Type B pancreatic cell (in vitro differentiated cells): Measurements from ENCODE around the gene PRKCB. TPM values are rescaled to one million over a fixed set of nuclear protein-coding genes. Genes with fewer than 3 reads are reported as not detected.

Experiments
- DNase-seq: peaks from one replicate; pipeline ENCODE4 v3.0.0; 2021; ENCODE audit warnings: mixed read lengths; ENCODE audit not compliant: unreplicated experiment; ENCODE audit errors: extremely low spot score
- H3K27ac Mint-ChIP-seq: 2 replicates; pipeline ENCODE4 v1.8.0; 2021; ENCODE audit warnings: mild to moderate bottlenecking, mixed read lengths
- H3K27me3 Mint-ChIP-seq: 2 replicates; pipeline ENCODE4 v1.8.0; 2021; ENCODE audit warnings: mixed read lengths
- H3K36me3 Mint-ChIP-seq: 2 replicates; pipeline ENCODE4 v1.8.0; 2021; ENCODE audit warnings: mixed read lengths
- H3K4me1 Mint-ChIP-seq: one replicate; pipeline ENCODE4 v1.8.0; 2021; ENCODE audit warnings: mixed read lengths; ENCODE audit not compliant: unreplicated experiment
- H3K4me3 Mint-ChIP-seq: 2 replicates; pipeline ENCODE4 v1.8.0; 2021; ENCODE audit warnings: mild to moderate bottlenecking, mixed read lengths
- H3K9me3 Mint-ChIP-seq: 2 replicates; pipeline ENCODE4 v1.8.0; 2021; ENCODE audit warnings: mixed read lengths
- CTCF ChIP-seq: fragments of 200-600 bp; sonication (generic); conservative IDR thresholded peaks from 2 replicates; pipeline ENCODE4 v1.5.0; 2021; ENCODE audit warnings: antibody characterized with exemption, mild to moderate bottlenecking
- total RNA-seq: library from RNA; stranded (reverse); gene quantifications from 2 replicates; pipeline ENCODE4 v1.2.1, GENCODE V29; 2021; ENCODE audit warnings: low replicate concordance

The PRKCB gene
- total RNA-seq, 1 donor from 2014 or later, result 10.2 TPM

DNA sequence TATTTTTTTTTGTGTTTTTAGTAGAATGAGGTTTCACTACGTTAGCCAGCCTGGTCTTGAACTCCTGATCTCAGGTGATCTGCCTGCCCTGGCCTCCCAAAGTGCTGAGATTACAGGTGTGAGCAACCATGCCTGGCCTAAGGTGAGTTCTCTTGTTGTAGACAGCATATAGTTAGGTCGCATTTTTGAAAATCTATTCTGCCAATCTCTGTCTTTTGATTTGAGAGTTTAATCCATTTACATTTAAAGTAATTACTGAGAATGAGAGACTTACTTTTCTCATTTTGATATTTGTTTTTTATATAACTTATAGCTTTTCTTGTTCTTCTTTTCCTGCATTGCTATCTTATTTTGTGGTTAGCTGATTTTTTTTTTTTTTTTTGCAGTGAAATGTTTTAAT is 6.3 kb upstream of the PRKCB start:
- no peaks in the 10 kb centered on the region for H3K36me3 Mint-ChIP-seq

GRCh38 chr16:23830276-23830675 is 5.5 kb upstream of the PRKCB start:
- TF ChIP-seq CTCF, result no peak
- Mint-ChIP-seq H3K27me3 (peaks cover 51% of the 10 kb centered on the region), H3K9me3 (no peaks in the 10 kb centered on the region), H3K27ac (no peak overlapping the region), H3K36me3 (no peaks in the 10 kb centered on the region), H3K4me1 (peaks cover 5% of the 10 kb centered on the region), H3K4me3 (no peak overlapping the region)
- no peak for DNase-seq

More for the DNA sequence above, 6.3 kb upstream of the PRKCB start:
- H3K9me3 Mint-ChIP-seq, result no peaks in the 10 kb centered on the region
- no peaks in the 10 kb centered on the region for H3K4me1 Mint-ChIP-seq
- H3K4me3 Mint-ChIP-seq, result no peak overlapping the region
- DNase-seq, result no peak
- TF ChIP-seq CTCF, result no peak
- H3K27me3 Mint-ChIP-seq, result peaks cover 46% of the 10 kb centered on the region
- no peak overlapping the region for H3K27ac Mint-ChIP-seq

DNA sequence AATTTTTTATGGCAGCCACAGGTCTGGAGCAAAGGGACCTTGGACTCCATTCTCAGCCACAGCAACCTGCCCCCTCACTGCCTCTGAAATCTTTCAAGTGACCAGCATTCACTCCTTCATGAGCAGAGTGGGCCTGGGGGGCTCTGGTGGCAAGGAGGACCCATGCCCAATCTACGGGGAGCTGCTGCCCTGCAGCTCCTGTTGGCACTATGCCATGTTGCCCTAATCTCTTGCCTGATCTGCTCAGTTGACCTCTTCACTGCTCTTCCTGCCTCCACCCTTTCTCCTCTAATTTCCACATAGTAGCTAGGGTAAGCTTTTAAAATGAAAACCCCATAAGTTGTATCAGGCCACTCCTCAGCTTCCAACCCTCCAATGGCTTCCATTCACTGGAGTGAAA is 2.9 kb upstream of the PRKCB start:
- H3K4me1 Mint-ChIP-seq, result peaks cover 7% of the 10 kb centered on the region
- no peaks in the 10 kb centered on the region for H3K36me3 Mint-ChIP-seq
- H3K4me3 Mint-ChIP-seq, result no peak overlapping the region
- no peak for DNase-seq
- H3K27ac Mint-ChIP-seq, result no peak overlapping the region
- TF ChIP-seq CTCF, result no peak
- peaks cover 62% of the 10 kb centered on the region for H3K27me3 Mint-ChIP-seq
- no peaks in the 10 kb centered on the region for H3K9me3 Mint-ChIP-seq

GRCh38 chr16:23833504-23833903 is 2.3 kb upstream of the PRKCB start:
- H3K27ac Mint-ChIP-seq, result no peak overlapping the region
- peaks cover 7% of the 10 kb centered on the region for H3K4me1 Mint-ChIP-seq
- H3K4me3 Mint-ChIP-seq, result no peak overlapping the region
- H3K9me3 Mint-ChIP-seq, result no peaks in the 10 kb centered on the region
- no peaks in the 10 kb centered on the region for H3K36me3 Mint-ChIP-seq
- no peak for TF ChIP-seq CTCF
- no peak for DNase-seq
- peaks cover 64% of the 10 kb centered on the region for H3K27me3 Mint-ChIP-seq

GRCh38 chr16:23833960-23834685 is 1.7 kb upstream of the PRKCB start:
- no peak for TF ChIP-seq CTCF
- peaks cover 7% of the 10 kb centered on the region for H3K4me1 Mint-ChIP-seq
- peaks cover 68% of the 10 kb centered on the region for H3K27me3 Mint-ChIP-seq
- H3K27ac Mint-ChIP-seq, result no peak overlapping the region
- no peak overlapping the region for H3K4me3 Mint-ChIP-seq
- no peaks in the 10 kb centered on the region for H3K9me3 Mint-ChIP-seq
- no peak for DNase-seq
- H3K36me3 Mint-ChIP-seq, result no peaks in the 10 kb centered on the region
